ENCODE data around the gene ZBTB8A.
"Not testable (repeated sequence)": the region's sequence is repeated elsewhere in the genome, so short reads cannot be mapped to it uniquely, and the experiment has no call there.

Gene ZBTB8A

GRCh38 chr1:32540605-32541004 is 1.4 kb downstream of the ZBTB8A start:
- no peak overlapping the region for H3K27ac ChIP-seq
- no peaks in the 10 kb centered on the region for H3K36me3 ChIP-seq (replicated peaks)
- no peak for TF ChIP-seq CTCF (IDR thresholded peaks at IDR 0.05; ENCODE audit: low read depth, low read length, missing control alignments)
- H3K27me3 ChIP-seq (replicated peaks): no peaks in the 10 kb centered on the region
- in situ Hi-C loops (cut with HindIII; ENCODE audit: low pct_ligation_motif_present, low sequenced_read_pairs): no loop called here
- peak overlapping the region; percentile 69 for H3K4me3 ChIP-seq (ENCODE audit: low read depth, low read length)
- DNase-seq: no peak

- no peak overlapping the region for H3K27ac ChIP-seq
- TF ChIP-seq CTCF (IDR thresholded peaks at IDR 0.05; ENCODE audit: low read depth, low read length, missing control alignments): no peak
- no peak for DNase-seq
- H3K27me3 ChIP-seq (replicated peaks): no peaks in the 10 kb centered on the region
- no peaks in the 10 kb centered on the region for H3K36me3 ChIP-seq (replicated peaks)
- no peak overlapping the region for H3K4me3 ChIP-seq (ENCODE audit: low read depth, low read length)
- in situ Hi-C loops (cut with HindIII; ENCODE audit: low pct_ligation_motif_present, low sequenced_read_pairs): no loop called here
Observed at GRCh38 chr1:32541064-32541566, 1.9 kb downstream of the ZBTB8A start.

GRCh38 chr1:32546611-32547010 is 7.4 kb downstream of the ZBTB8A start:
- H3K36me3 ChIP-seq (replicated peaks): no peaks in the 10 kb centered on the region
- no peaks in the 10 kb centered on the region for H3K27me3 ChIP-seq (replicated peaks)
- in situ Hi-C loops (cut with HindIII; ENCODE audit: low pct_ligation_motif_present, low sequenced_read_pairs): no loop called here

GRCh38 chr1:32549616-32550015 is 10.4 kb downstream of the ZBTB8A start:
- Histone ChIP-seq H3K4me3 (ENCODE audit: low read depth, low read length) (no peak overlapping the region), H3K27me3 (replicated peaks) (no peaks in the 10 kb centered on the region), H3K27ac (no peak overlapping the region), H3K36me3 (replicated peaks) (no peaks in the 10 kb centered on the region)
- in situ Hi-C loops (cut with HindIII; ENCODE audit: low pct_ligation_motif_present, low sequenced_read_pairs): no loop called here
- TF ChIP-seq CTCF (IDR thresholded peaks at IDR 0.05; ENCODE audit: low read depth, low read length, missing control alignments): no peak
- DNase-seq: no peak

More at GRCh38 chr1:32546611-32547010, 7.4 kb downstream of the ZBTB8A start:
- H3K4me3 ChIP-seq (ENCODE audit: low read depth, low read length): no peak overlapping the region
- no peak for DNase-seq
- no peak overlapping the region for H3K27ac ChIP-seq
- TF ChIP-seq CTCF (IDR thresholded peaks at IDR 0.05; ENCODE audit: low read depth, low read length, missing control alignments): no peak

GRCh38 chr1:32554288-32554687 is 15.1 kb downstream of the ZBTB8A start:
- Histone ChIP-seq H3K27me3 (replicated peaks) (no peaks in the 10 kb centered on the region), H3K36me3 (replicated peaks) (no peaks in the 10 kb centered on the region), H3K4me3 (ENCODE audit: low read depth, low read length) (no peak overlapping the region), H3K27ac (no peak overlapping the region)
- TF ChIP-seq CTCF (IDR thresholded peaks at IDR 0.05; ENCODE audit: low read depth, low read length, missing control alignments): no peak
- in situ Hi-C loops (cut with HindIII; ENCODE audit: low pct_ligation_motif_present, low sequenced_read_pairs): no loop called here
- no peak for DNase-seq

- in situ Hi-C loops (cut with HindIII; ENCODE audit: low pct_ligation_motif_present, low sequenced_read_pairs); H3K27ac ChIP-seq; H3K36me3 ChIP-seq (replicated peaks); H3K27me3 ChIP-seq (replicated peaks); H3K4me3 ChIP-seq (ENCODE audit: low read depth, low read length); DNase-seq: not testable (repeated sequence)
Observed at GRCh38 chr1:32557035-32557434, 17.8 kb downstream of the ZBTB8A start.
